ENCODE data around the gene PFKFB3.
"Not testable (repeated sequence)": the region's sequence is repeated elsewhere in the genome, so short reads cannot be mapped to it uniquely, and the experiment has no call there.

Gene PFKFB3

GRCh38 chr10:6280291-6280690, 77.6 kb downstream of the PFKFB3 start:
- Histone ChIP-seq H3K9ac (ENCODE audit: low read depth, low read length) (no peak overlapping the region), H3K9me3 (ENCODE audit: control insufficient read depth, insufficient read depth, low read length) (no peaks in the 10 kb centered on the region), H3K36me3 (ENCODE audit: insufficient read depth, low read length) (no peaks in the 10 kb centered on the region), H3K4me1 (ENCODE audit: insufficient read depth, low read length) (peaks cover 26% of the 10 kb centered on the region)

DNA sequence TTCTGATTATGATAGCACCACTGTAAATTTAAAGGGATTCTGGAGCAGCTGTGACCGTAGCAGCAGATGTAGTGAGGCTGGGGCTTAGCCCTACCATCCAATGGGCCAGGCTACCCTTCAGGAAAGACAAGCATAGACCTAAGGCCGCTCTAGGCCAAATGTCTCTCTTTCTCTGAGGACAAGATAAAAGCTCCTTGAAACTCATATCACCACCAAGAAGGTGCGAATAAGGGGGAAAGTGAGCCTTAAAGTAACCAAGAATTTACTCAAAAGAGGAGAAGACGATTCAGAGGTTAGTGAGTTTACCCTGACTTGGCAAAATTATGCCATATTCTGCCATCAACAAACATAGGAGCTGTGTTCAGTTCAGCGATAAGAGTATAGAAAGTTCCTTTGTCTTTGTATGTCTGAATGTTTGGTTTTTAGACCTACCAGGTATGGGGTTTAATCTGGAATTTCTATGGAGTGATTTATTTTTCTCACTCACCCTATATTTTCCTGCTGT, 79.8 kb downstream of the PFKFB3 start:
- no peak overlapping the region for H3K9ac ChIP-seq (ENCODE audit: low read depth, low read length)
- H3K36me3 ChIP-seq (ENCODE audit: insufficient read depth, low read length) = no peaks in the 10 kb centered on the region
- no peaks in the 10 kb centered on the region for H3K9me3 ChIP-seq (ENCODE audit: control insufficient read depth, insufficient read depth, low read length)
- peaks cover 19% of the 10 kb centered on the region for H3K4me1 ChIP-seq (ENCODE audit: insufficient read depth, low read length)

DNA sequence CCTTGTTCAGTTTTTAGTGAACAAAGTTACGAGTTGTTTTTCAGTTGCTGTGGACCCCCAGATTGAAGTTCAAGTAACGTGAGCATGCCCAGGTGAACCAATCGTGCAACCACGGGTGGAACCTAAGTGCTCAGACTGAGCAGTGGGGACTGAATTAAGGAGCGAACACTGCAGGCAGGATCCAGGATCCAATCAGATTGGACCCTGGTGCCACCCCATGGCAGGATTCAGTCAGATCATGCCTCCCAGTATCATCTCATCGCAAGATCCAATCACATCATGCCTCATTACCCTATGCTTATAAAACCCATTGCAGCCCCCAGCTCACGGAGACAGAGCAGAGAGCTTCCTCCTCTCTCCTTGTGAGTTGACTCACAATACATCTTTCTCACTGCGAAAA, 80.9 kb downstream of the PFKFB3 start:
- H3K9me3 ChIP-seq (ENCODE audit: control insufficient read depth, insufficient read depth, low read length) = no peaks in the 10 kb centered on the region
- H3K4me1 ChIP-seq (ENCODE audit: insufficient read depth, low read length) = peaks cover 17% of the 10 kb centered on the region
- H3K9ac ChIP-seq (ENCODE audit: low read depth, low read length) = no peak overlapping the region
- H3K36me3 ChIP-seq (ENCODE audit: insufficient read depth, low read length) = no peaks in the 10 kb centered on the region

- H3K4me1 ChIP-seq (ENCODE audit: insufficient read depth, low read length) = not testable (repeated sequence)
Observed at GRCh38 chr10:6290621-6291020, 87.9 kb downstream of the PFKFB3 start.

GRCh38 chr10:6292741-6293151, 90.0 kb downstream of the PFKFB3 start:
- Histone ChIP-seq H3K4me1 (ENCODE audit: insufficient read depth, low read length) (peaks cover 5% of the 10 kb centered on the region; the same call in 1 of the 2 replicates), H3K36me3 (ENCODE audit: insufficient read depth, low read length) (no peaks in the 10 kb centered on the region), H3K9me3 (ENCODE audit: control insufficient read depth, insufficient read depth, low read length) (peaks cover 6% of the 10 kb centered on the region; the same call in 1 of the 2 replicates), H3K9ac (ENCODE audit: low read depth, low read length) (no peak overlapping the region)

More at GRCh38 chr10:6290621-6291020, 87.9 kb downstream of the PFKFB3 start:
- H3K9me3 ChIP-seq (ENCODE audit: control insufficient read depth, insufficient read depth, low read length); H3K36me3 ChIP-seq (ENCODE audit: insufficient read depth, low read length); H3K9ac ChIP-seq (ENCODE audit: low read depth, low read length): not testable (repeated sequence)

DNA sequence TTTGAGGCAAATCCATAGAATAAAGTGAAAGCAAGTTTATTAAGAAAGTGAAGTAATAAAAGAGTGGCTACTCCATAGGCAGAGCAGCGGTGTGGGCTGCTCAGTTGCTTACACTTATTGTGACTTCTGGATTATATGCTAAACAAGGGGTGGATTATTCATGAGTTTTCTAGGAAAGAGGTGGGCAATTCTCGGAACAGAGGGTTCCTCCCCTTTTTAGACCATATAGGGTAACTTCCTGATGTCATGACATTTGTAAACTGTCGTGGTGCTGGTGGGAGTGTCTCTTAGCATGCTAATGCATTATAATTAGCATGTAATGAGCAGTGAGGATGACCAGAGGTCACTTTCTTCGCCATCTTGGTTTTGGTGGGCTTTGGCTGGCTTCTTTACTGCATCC, 93.7 kb downstream of the PFKFB3 start:
- not testable (repeated sequence) for H3K36me3 ChIP-seq (ENCODE audit: insufficient read depth, low read length); H3K4me1 ChIP-seq (ENCODE audit: insufficient read depth, low read length); H3K9ac ChIP-seq (ENCODE audit: low read depth, low read length); H3K9me3 ChIP-seq (ENCODE audit: control insufficient read depth, insufficient read depth, low read length)

DNA sequence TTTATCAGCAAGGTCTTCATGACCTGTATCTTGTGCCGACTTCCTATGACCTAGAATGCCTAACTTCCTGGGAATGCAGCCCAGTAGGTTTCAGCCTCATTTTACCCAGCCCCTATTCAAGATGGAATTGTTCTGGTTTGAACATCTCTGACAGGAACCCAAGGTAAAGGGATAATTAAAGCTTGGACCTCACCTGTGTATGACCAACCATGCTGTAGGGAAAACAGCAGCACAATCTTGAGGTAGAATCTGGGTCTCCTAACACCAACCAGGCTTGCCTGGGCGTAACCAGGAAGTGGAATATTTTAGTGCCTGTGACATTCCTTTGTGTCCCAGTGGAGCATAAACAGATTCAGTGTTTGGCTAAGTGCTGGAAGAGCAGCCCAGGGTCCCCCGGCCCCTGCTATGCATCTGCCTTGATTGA, 94.1 kb downstream of the PFKFB3 start:
- Histone ChIP-seq H3K36me3 (ENCODE audit: insufficient read depth, low read length) (no peaks in the 10 kb centered on the region), H3K4me1 (ENCODE audit: insufficient read depth, low read length) (peaks cover 8% of the 10 kb centered on the region; the same call in 1 of the 2 replicates), H3K9ac (ENCODE audit: low read depth, low read length) (no peak overlapping the region), H3K9me3 (ENCODE audit: control insufficient read depth, insufficient read depth, low read length) (peaks cover 6% of the 10 kb centered on the region; the same call in 1 of the 2 replicates)

- peaks cover 8% of the 10 kb centered on the region; the same call in 1 of the 2 replicates for H3K4me1 ChIP-seq (ENCODE audit: insufficient read depth, low read length)
- no peak overlapping the region for H3K9ac ChIP-seq (ENCODE audit: low read depth, low read length)
- H3K36me3 ChIP-seq (ENCODE audit: insufficient read depth, low read length) = no peaks in the 10 kb centered on the region
- peaks cover 6% of the 10 kb centered on the region; the same call in 1 of the 2 replicates for H3K9me3 ChIP-seq (ENCODE audit: control insufficient read depth, insufficient read depth, low read length)
Observed at GRCh38 chr10:6297522-6297921, 94.8 kb downstream of the PFKFB3 start.

DNA sequence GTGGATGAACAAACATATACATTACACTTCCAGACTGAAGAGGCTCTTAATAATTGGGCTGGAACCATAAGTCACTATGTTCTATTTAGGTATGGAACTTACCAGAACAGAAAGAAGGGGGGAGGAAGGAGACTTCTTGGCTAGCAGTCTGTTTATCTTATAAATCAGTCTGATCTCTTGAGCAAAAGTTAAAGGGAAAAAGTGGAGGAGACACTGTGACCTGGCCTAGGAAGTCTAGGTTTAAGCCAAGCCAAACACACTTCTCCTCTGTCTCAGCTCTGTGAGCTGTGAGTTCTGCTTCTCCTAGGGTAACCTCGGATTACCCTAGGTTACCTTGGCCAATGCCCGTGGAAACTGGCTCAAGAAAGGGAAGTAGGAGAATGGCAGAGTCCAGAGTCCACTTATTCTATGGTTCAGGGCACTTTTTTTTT, 95.2 kb downstream of the PFKFB3 start:
- H3K9me3 ChIP-seq (ENCODE audit: control insufficient read depth, insufficient read depth, low read length) = peaks cover 6% of the 10 kb centered on the region; the same call in 1 of the 2 replicates
- H3K9ac ChIP-seq (ENCODE audit: low read depth, low read length) = no peak overlapping the region
- no peaks in the 10 kb centered on the region for H3K36me3 ChIP-seq (ENCODE audit: insufficient read depth, low read length)
- peaks cover 8% of the 10 kb centered on the region; the same call in 1 of the 2 replicates for H3K4me1 ChIP-seq (ENCODE audit: insufficient read depth, low read length)

- Histone ChIP-seq H3K4me1 (ENCODE audit: insufficient read depth, low read length) (peaks cover 8% of the 10 kb centered on the region; the same call in 1 of the 2 replicates), H3K36me3 (ENCODE audit: insufficient read depth, low read length) (no peaks in the 10 kb centered on the region), H3K9ac (ENCODE audit: low read depth, low read length) (no peak overlapping the region), H3K9me3 (ENCODE audit: control insufficient read depth, insufficient read depth, low read length) (peaks cover 6% of the 10 kb centered on the region; the same call in 1 of the 2 replicates)
Observed at GRCh38 chr10:6298428-6298827, 95.7 kb downstream of the PFKFB3 start.

DNA sequence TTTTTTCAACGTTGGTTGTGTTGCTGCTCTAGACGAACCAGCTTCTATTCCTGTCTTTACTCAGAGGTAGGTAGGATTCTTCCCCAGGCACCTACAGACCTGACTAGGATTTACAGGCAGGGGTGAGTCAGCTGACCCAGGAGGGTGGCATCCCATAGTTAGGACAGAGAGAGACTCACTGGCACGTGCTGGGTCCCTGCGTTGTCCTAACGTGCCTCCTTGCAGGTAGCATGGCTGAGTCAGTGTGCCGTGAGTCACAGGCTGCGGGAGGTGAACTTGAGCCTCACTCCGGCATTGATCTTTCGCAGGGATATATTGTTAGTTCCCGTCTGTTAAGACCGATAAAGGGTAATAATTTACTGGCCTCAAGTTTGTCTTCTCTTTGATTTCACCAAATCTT, 96.5 kb downstream of the PFKFB3 start:
- no peak overlapping the region for H3K9ac ChIP-seq (ENCODE audit: low read depth, low read length)

GRCh38 chr10:6299743-6300105, 97.0 kb downstream of the PFKFB3 start:
- Histone ChIP-seq H3K9me3 (ENCODE audit: control insufficient read depth, insufficient read depth, low read length) (peaks cover under 1% of the 10 kb centered on the region; the same call in 1 of the 2 replicates), H3K9ac (ENCODE audit: low read depth, low read length) (no peak overlapping the region), H3K36me3 (ENCODE audit: insufficient read depth, low read length) (no peaks in the 10 kb centered on the region), H3K4me1 (ENCODE audit: insufficient read depth, low read length) (peaks cover 8% of the 10 kb centered on the region; the same call in 1 of the 2 replicates)

More for the DNA sequence above, 96.5 kb downstream of the PFKFB3 start:
- Histone ChIP-seq H3K9me3 (ENCODE audit: control insufficient read depth, insufficient read depth, low read length) (peaks cover 4% of the 10 kb centered on the region; the same call in 1 of the 2 replicates), H3K4me1 (ENCODE audit: insufficient read depth, low read length) (peaks cover 8% of the 10 kb centered on the region; the same call in 1 of the 2 replicates), H3K36me3 (ENCODE audit: insufficient read depth, low read length) (no peaks in the 10 kb centered on the region)

- Histone ChIP-seq H3K9ac (ENCODE audit: low read depth, low read length) (no peak overlapping the region), H3K9me3 (ENCODE audit: control insufficient read depth, insufficient read depth, low read length) (no peaks in the 10 kb centered on the region), H3K4me1 (ENCODE audit: insufficient read depth, low read length) (peaks cover 8% of the 10 kb centered on the region; the same call in 1 of the 2 replicates), H3K36me3 (ENCODE audit: insufficient read depth, low read length) (no peaks in the 10 kb centered on the region)
Observed at GRCh38 chr10:6300106-6300783, 97.5 kb downstream of the PFKFB3 start.

DNA sequence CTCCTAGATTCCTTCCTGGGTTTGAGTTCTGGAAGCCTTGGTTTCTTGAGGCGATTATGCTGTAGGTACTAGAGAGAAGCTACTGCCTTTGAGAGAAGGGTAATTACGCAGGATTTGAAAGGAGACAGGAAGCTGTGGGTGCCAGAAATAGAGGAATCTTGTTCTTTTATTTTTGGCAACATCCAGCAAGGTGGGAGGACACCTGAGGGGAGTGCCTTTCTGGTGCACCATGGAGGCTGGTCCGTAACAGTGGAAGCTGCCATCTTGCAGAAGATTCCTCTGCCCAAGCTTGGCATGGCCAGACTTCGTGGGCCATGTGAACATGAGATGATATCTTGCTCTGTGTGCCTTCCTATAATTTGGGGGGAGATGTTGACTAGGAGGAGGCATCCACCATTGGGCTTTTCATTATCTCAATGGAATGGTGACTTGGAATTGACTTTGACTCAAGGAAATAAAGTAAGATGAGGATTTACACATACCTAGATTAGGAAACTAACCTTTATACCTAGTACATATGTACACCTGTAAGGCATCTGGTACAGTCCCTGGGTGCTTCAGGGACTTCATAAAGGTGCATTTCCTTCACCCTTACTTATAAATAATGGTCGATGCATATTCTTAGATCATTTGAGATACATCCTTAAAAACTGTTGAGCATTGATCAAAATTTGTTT, 98.2 kb downstream of the PFKFB3 start:
- Histone ChIP-seq H3K4me1 (ENCODE audit: insufficient read depth, low read length) (peaks cover 8% of the 10 kb centered on the region; the same call in 1 of the 2 replicates), H3K36me3 (ENCODE audit: insufficient read depth, low read length) (no peaks in the 10 kb centered on the region), H3K9me3 (ENCODE audit: control insufficient read depth, insufficient read depth, low read length) (no peaks in the 10 kb centered on the region), H3K9ac (ENCODE audit: low read depth, low read length) (no peak overlapping the region)
